ENCODE data around the gene WDR62. TPM values are rescaled to one million over a fixed set of nuclear protein-coding genes. Genes with fewer than 3 reads are reported as not detected.

The WDR62 gene
- total and polyA plus RNA-seq, 10 of the 15 experiments (the other 5 are each of a cell fraction or from before 2014, with no cell fraction given) = 0.08 to 20.6 (median 10.9) TPM

GRCh38 chr19:36142496-36142895 lies 87.8 kb downstream of the WDR62 start:
- no TSS peak for BruUV-seq (replicated peaks)
- ChIA-PET CTCF (no interaction called here), POLR2A (no interaction called here), SMC1A (ENCODE audit: uncharacterized antibody, unreplicated experiment) (no interaction called here), RAD21 (ENCODE audit: unreplicated experiment) (no interaction called here)
- Histone ChIP-seq H3K79me2 (ENCODE audit: control insufficient read depth, insufficient read depth, low read length) (peaks cover 16% of the 10 kb centered on the region), H3K36me3 (ENCODE audit: control insufficient read depth in 2 of 2, insufficient read depth in 2 of 2, low read length in 1 of 2) (peaks cover 11 to 17% of the 10 kb centered on the region in 2 experiments; a peak in 3 of 4 replicates), H3K4me1 (ENCODE audit: control insufficient read depth, insufficient read depth, low read length) (peaks cover 6% of the 10 kb centered on the region; the same call in 1 of the 2 replicates), H2AFZ (ENCODE audit: control insufficient read depth, low read depth, low read length) (no peak overlapping the region), H3K27me3 (replicated peaks in 1 of 2; ENCODE audit: control insufficient read depth in 2 of 2, insufficient read depth in 2 of 2, low read length in 1 of 2) (no peaks in the 10 kb centered on the region), H3K4me3 (no peak overlapping the region), H3K9me3 (replicated peaks; ENCODE audit: control insufficient read depth, insufficient read depth, low read length) (no peaks in the 10 kb centered on the region), H3K27ac (ENCODE audit: control insufficient read depth, insufficient read depth) (no peak overlapping the region), H3K9ac (ENCODE audit: control insufficient read depth, insufficient read depth, low read length) (no peak overlapping the region), H3K4me2 (ENCODE audit: control insufficient read depth, insufficient read depth) (no peak overlapping the region), H4K20me1 (ENCODE audit: control insufficient read depth, insufficient read depth) (peaks cover 6% of the 10 kb centered on the region)
- in situ Hi-C loops (cut with MboI) (no loop called here), intact Hi-C loops (cut with micrococcal nuclease; ENCODE audit: unreplicated experiment) (no loop called here)
- WGBS (ENCODE audit: insufficient coverage, insufficient replicate concordance, low lambda C conversion rate, missing lambda C conversion rate) = 96% methylated on average over 9 of the region's 9 CpGs
- FAIRE-seq = no peak
- no peak for TF ChIP-seq BHLHE40 (IDR thresholded peaks at IDR 0.05; ENCODE audit: borderline replicate concordance in 1 of 2, low read depth in 2 of 2, low read length in 1 of 2)
- no peak for TF ChIP-seq ASH2L (IDR thresholded peaks at IDR 0.05; ENCODE audit: borderline replicate concordance, low read depth)
- TF ChIP-seq, protein P1, sequence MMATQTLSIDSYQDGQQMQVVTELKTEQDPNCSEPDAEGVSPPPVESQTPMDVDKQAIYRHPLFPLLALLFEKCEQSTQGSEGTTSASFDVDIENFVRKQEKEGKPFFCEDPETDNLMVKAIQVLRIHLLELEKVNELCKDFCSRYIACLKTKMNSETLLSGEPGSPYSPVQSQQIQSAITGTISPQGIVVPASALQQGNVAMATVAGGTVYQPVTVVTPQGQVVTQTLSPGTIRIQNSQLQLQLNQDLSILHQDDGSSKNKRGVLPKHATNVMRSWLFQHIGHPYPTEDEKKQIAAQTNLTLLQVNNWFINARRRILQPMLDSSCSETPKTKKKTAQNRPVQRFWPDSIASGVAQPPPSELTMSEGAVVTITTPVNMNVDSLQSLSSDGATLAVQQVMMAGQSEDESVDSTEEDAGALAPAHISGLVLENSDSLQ (IDR thresholded peaks at IDR 0.05) = no peak
- TF ChIP-seq ZNF274 (IDR thresholded peaks at IDR 0.05; ENCODE audit: insufficient read depth, insufficient read length) = no peak
- no peak for TF ChIP-seq BACH1 (IDR thresholded peaks at IDR 0.05; ENCODE audit: borderline replicate concordance)
- TF ChIP-seq ZNF24 (IDR thresholded peaks at IDR 0.05) = no peak
- no peak for ATAC-seq
- no peak for DNase-seq (ENCODE audit: low read depth, low spot score)

DNA sequence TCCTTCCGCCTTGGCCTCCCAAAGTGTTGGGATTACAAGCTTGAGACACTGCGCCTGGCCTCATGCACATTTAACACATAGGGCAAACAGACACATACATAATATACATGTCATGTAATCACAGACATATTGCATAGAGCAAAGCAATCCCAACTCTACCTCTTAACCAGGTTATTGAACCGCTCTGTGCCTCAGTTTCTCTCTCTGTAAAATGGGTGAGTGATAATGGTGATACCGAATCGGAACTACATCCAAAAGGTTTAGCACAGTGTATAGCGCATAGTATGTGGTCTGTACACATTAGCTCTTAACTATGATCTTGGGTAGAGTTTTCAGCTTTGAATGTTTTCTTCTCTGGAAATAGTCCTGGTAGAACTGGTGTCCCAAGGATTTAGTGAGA lies 89.9 kb downstream of the WDR62 start:
- H3K4me2 ChIP-seq (ENCODE audit: control insufficient read depth, insufficient read depth) = no peak overlapping the region
- 98% methylated on average over 6 of the region's 6 CpGs for WGBS (ENCODE audit: insufficient coverage, insufficient replicate concordance, low lambda C conversion rate, missing lambda C conversion rate)
- peaks cover 6% of the 10 kb centered on the region; the same call in 1 of the 2 replicates for H3K4me1 ChIP-seq (ENCODE audit: control insufficient read depth, insufficient read depth, low read length)
- H3K9ac ChIP-seq (ENCODE audit: control insufficient read depth, insufficient read depth, low read length) = no peak overlapping the region
- in situ Hi-C loops (cut with MboI) (no loop called here), intact Hi-C loops (cut with micrococcal nuclease; ENCODE audit: unreplicated experiment) (no loop called here)
- H4K20me1 ChIP-seq (ENCODE audit: control insufficient read depth, insufficient read depth) = peaks cover 6% of the 10 kb centered on the region
- no peaks in the 10 kb centered on the region for H3K27me3 ChIP-seq (replicated peaks in 1 of 2; ENCODE audit: control insufficient read depth in 2 of 2, insufficient read depth in 2 of 2, low read length in 1 of 2)
- FAIRE-seq = no peak
- H2AFZ ChIP-seq (ENCODE audit: control insufficient read depth, low read depth, low read length) = no peak overlapping the region
- ATAC-seq = no peak
- SMC1A ChIA-PET (ENCODE audit: uncharacterized antibody, unreplicated experiment) = interaction anchor here (1.3 kb wide), 1 partner anchor 8 kb away, joined by 3 read pairs; no protein-coding TSS in a partner anchor
- peaks cover 11 to 17% of the 10 kb centered on the region in 2 experiments; a peak in 3 of 4 replicates for H3K36me3 ChIP-seq (ENCODE audit: control insufficient read depth in 2 of 2, insufficient read depth in 2 of 2, low read length in 1 of 2)
- CTCF ChIA-PET = interaction anchor here (1.0 kb wide), 1 partner anchor 17 kb away, joined by 5 read pairs; no protein-coding TSS in a partner anchor
- no TSS peak for BruUV-seq (replicated peaks)
- POLR2A ChIA-PET = no interaction called here
- RAD21 ChIA-PET (ENCODE audit: unreplicated experiment) = no interaction called here
- H3K27ac ChIP-seq (ENCODE audit: control insufficient read depth, insufficient read depth) = no peak overlapping the region
- no peaks in the 10 kb centered on the region for H3K9me3 ChIP-seq (replicated peaks; ENCODE audit: control insufficient read depth, insufficient read depth, low read length)
- no peak for DNase-seq (ENCODE audit: low read depth, low spot score)
- no peak overlapping the region for H3K4me3 ChIP-seq
- H3K79me2 ChIP-seq (ENCODE audit: control insufficient read depth, insufficient read depth, low read length) = peaks cover 16% of the 10 kb centered on the region
- TF ChIP-seq BRCA1 (IDR thresholded peaks at IDR 0.05; ENCODE audit: low read depth, low read length) (no peak), ZNF592 (IDR thresholded peaks at IDR 0.05) (no peak), NFYB (IDR thresholded peaks at IDR 0.05; ENCODE audit: insufficient read depth, low read depth, low read length) (no peak), CEBPB (IDR thresholded peaks at IDR 0.05; ENCODE audit: borderline replicate concordance in 1 of 2, low read depth in 2 of 2, low read length in 2 of 2) (no peak), CHD2 (IDR thresholded peaks at IDR 0.05; ENCODE audit: borderline replicate concordance, low read depth, low read length) (no peak), RFX5 (IDR thresholded peaks at IDR 0.05; ENCODE audit: low read depth, low read length) (no peak), SUPT20H (IDR thresholded peaks at IDR 0.05; ENCODE audit: borderline replicate concordance, control insufficient read depth, low read depth, low read length) (no peak)
